Skin of body (tissue), 2 donors: ENCODE measurements around the gene AKAP6. TPM values are rescaled to one million over a fixed set of nuclear protein-coding genes. Genes with fewer than 3 reads are reported as not detected.
A peak's percentile ranks its signal among the peaks of the same experiment; 100 is the strongest.
"Not testable (repeated sequence)": the region's sequence is repeated elsewhere in the genome, so short reads cannot be mapped to it uniquely, and the experiment has no call there.

Experiments
- DNase-seq: peaks from one replicate; lab custom pipeline; 2025; lab: John Stamatoyannopoulos, UW
- total RNA-seq: library from RNA; depleted of rRNA; stranded (reverse); fragments of >200 nt; gene quantifications from one replicate; pipeline ENCODE4 v1.2.3, GENCODE V29; 2014

AKAP6 gene
- total RNA-seq, 1 donor from 2014 or later = 21.8 TPM

- DNase-seq = peak; percentile 78
Observed at GRCh38 chr14:32576088-32576795, 247.1 kb downstream of the AKAP6 start.

GRCh38 chr14:32576977-32577376, 247.9 kb downstream of the AKAP6 start:
- no peak for DNase-seq

- DNase-seq = no peak
Observed at GRCh38 chr14:32578181-32578580, 249.1 kb downstream of the AKAP6 start.

GRCh38 chr14:32583427-32583826, 254.3 kb downstream of the AKAP6 start:
- DNase-seq = not testable (repeated sequence)

- DNase-seq = no peak
Observed at GRCh38 chr14:32584079-32584478, 255.0 kb downstream of the AKAP6 start.

GRCh38 chr14:32587461-32587860, 258.4 kb downstream of the AKAP6 start:
- DNase-seq = no peak

DNA sequence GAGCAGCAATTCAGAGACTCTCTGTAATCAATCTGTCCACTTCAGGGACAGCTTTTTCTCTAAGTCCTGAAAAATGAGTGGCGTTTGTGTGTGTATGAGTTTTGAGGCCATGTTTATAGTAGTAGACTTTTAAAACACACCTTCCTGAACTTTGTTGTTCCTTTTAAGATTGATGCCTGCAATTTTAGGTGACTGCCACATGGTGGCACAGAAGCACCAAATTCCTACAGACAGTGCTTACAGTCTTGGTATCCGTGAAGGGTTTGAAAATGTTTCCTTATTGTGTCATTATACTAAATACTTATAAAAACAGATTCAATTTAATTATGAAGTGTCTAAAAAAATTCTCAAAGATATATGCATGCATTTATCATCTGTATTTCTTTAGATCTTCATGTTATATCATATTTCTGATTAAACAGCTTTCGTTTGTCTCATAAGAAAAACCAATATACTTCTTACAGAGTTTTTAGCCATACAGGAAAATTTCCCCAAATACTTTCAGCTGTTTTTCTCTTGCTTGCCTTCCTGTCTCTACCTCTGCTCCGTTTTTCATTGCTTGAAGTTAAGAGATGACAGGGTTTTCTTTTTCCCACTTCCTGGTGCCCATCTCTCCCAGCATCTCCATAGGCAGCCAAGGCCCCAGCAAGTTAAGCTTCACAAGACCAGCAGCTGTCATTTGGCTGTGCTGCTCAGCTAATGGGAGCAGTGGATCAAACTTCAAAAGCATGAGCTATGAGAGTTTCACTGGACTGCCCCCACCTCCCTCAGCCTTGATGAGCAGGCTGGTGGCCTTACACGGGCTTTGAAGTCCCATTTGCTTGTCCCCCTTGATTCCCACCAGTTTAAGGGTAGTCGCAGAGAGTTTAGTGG, 259.6 kb downstream of the AKAP6 start:
- DNase-seq = no peak

- DNase-seq = no peak
Observed at GRCh38 chr14:32590157-32590556, 261.1 kb downstream of the AKAP6 start.

- DNase-seq = no peak
Observed at GRCh38 chr14:32593290-32593942, 264.3 kb downstream of the AKAP6 start.

DNA sequence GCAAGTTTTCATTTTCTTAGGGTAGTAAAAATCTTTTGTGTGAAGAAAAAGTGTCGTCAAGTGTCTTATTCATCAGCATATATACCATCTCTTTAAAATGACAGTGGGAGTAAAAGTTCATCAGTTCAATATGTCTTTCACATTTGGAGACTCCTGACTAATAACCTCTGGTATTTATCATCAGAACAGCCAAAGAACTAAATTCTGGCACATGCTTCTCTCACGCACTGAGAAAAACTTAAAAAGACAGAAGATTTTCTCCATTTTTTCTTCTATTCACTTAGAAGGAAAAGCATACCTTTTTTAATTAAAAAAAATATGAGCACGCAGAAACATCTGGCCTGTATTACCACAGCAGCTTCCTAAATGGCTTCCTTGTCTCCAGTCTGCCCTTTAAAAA, 265.7 kb downstream of the AKAP6 start:
- peak; percentile 81 for DNase-seq

- no peak for DNase-seq
Observed at GRCh38 chr14:32595497-32595896, 266.4 kb downstream of the AKAP6 start.

DNA sequence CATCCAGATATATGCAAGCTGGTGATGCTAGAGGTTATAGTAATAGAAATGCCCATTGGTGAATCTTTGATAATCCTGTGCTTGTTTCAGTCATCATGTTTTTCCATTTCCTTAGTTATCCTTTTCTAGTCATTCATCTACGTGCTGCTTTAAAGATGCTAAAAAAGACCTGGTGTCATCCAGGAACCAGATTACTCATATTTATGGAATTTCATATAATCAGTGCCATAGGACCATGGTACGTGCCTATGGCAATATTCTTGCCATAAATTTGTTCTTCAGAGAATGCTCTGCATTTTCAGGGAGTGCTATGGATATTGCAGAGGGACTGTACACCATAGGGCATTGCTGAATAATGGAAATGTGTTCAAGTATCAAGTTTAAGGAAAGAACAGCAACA, 267.3 kb downstream of the AKAP6 start:
- no peak for DNase-seq

- no peak for DNase-seq
Observed at GRCh38 chr14:32597771-32598170, 268.7 kb downstream of the AKAP6 start.

GRCh38 chr14:32601069-32601468, 272.0 kb downstream of the AKAP6 start:
- no peak for DNase-seq

GRCh38 chr14:32601906-32602305, 272.8 kb downstream of the AKAP6 start:
- DNase-seq = peak; percentile 32

DNA sequence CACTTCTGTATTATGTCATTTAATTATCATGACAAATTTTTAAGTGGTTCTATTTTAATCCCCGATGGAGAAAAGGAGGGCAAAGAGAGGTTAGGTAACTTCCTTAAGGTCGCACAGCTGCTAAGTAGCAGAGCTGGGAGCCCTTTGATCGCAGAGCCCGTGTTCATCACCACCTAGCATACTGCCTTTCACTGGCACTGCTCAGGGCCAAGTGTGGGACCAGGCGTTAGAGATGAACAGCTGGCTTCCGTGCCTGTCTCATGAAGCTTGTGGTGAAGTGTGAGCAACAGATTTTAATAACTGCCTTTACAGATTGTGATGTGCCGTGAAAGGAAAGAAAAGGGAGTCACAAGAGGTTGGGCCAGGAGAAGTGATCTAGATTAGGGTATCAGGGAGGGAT, 273.6 kb downstream of the AKAP6 start:
- DNase-seq = no peak

GRCh38 chr14:32603992-32604565, 275.0 kb downstream of the AKAP6 start:
- peak; percentile 8 for DNase-seq

DNA sequence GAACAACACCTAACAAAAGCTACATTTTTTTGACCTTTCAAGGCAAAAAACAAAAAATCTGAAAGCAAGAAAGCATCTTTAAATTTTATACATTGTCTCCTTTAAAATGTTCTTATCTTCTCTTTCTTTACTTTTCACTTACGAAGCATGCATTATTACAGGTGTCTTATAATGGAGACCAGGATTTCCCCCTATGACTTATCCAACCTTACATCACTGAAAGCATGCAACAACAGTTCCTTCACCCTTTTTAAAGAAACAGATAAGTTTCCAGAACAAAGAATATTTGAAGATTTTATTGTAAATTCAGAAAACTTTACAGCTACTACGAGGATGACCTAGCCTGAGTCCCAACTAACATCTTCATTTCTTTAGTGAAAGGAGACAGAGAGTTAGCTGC, 277.2 kb downstream of the AKAP6 start:
- no peak for DNase-seq

GRCh38 chr14:32607399-32607798, 278.3 kb downstream of the AKAP6 start:
- DNase-seq = no peak

- DNase-seq = no peak
Observed at GRCh38 chr14:32608857-32609256, 279.8 kb downstream of the AKAP6 start.

GRCh38 chr14:32609388-32609787, 280.3 kb downstream of the AKAP6 start:
- no peak for DNase-seq

DNA sequence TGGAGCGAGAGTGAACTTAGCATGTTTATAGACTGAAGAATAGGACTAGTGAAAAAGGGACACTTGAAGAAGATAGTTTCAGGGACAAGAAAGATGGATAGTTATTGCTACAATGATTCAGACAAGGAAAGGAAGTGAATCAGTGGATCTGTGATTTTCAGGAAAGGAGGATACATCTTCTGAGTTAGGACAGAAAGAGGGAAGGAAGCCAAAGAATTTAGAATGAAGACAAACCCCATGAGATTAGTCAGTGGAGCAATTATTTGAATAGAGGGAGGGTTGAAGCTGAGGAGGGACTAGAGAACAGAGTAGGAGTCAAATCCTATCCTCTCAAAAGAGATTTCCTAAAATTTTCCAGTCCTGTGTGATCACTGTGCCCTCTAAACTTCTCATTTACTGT, 282.7 kb downstream of the AKAP6 start:
- DNase-seq = no peak
